ENCODE results near the gene IFTAP. TPM values are rescaled to one million over a fixed set of nuclear protein-coding genes. Genes with fewer than 3 reads are reported as not detected.

The IFTAP gene
- total RNA-seq, 6 experiments from 2014 or later, result 5.2 to 11.4 (median 8.6) TPM

GRCh38 chr11:36695111-36695510, 100.8 kb downstream of the IFTAP start:
- H3K4me1 ChIP-seq, result no peaks in the 10 kb centered on the region
- TF ChIP-seq POLR2A (IDR thresholded peaks at IDR 0.05), result no peak
- TF ChIP-seq, protein P1, sequence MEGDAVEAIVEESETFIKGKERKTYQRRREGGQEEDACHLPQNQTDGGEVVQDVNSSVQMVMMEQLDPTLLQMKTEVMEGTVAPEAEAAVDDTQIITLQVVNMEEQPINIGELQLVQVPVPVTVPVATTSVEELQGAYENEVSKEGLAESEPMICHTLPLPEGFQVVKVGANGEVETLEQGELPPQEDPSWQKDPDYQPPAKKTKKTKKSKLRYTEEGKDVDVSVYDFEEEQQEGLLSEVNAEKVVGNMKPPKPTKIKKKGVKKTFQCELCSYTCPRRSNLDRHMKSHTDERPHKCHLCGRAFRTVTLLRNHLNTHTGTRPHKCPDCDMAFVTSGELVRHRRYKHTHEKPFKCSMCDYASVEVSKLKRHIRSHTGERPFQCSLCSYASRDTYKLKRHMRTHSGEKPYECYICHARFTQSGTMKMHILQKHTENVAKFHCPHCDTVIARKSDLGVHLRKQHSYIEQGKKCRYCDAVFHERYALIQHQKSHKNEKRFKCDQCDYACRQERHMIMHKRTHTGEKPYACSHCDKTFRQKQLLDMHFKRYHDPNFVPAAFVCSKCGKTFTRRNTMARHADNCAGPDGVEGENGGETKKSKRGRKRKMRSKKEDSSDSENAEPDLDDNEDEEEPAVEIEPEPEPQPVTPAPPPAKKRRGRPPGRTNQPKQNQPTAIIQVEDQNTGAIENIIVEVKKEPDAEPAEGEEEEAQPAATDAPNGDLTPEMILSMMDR (IDR thresholded peaks at IDR 0.05), result no peak
- intact Hi-C loops (cut with DNase I), result no loop called here

GRCh38 chr11:36695571-36695970, 101.3 kb downstream of the IFTAP start:
- Histone ChIP-seq H3K9me3 (no peaks in the 10 kb centered on the region), H3K27me3 (no peaks in the 10 kb centered on the region), H3K4me1 (no peaks in the 10 kb centered on the region), H3K36me3 (no peaks in the 10 kb centered on the region), H3K4me3 (no peak overlapping the region), H3K27ac (no peak overlapping the region)
- ATAC-seq, result no peak
- no peak for TF ChIP-seq POLR2A (IDR thresholded peaks at IDR 0.05)
- TF ChIP-seq, protein P1 (IDR thresholded peaks at IDR 0.05), result no peak
- DNase-seq, result no peak
- intact Hi-C loops (cut with DNase I), result no loop called here
- 54% methylated on average over 6 of the region's 6 CpGs for WGBS (ENCODE audit: insufficient coverage, low coverage, low lambda C conversion rate, missing lambda C conversion rate)

More at GRCh38 chr11:36695111-36695510, 100.8 kb downstream of the IFTAP start:
- no peaks in the 10 kb centered on the region for H3K27me3 ChIP-seq
- no peak overlapping the region for H3K27ac ChIP-seq
- DNase-seq, result no peak
- no peak for ATAC-seq
- no peaks in the 10 kb centered on the region for H3K36me3 ChIP-seq
- H3K9me3 ChIP-seq, result no peaks in the 10 kb centered on the region
- H3K4me3 ChIP-seq, result no peak overlapping the region

GRCh38 chr11:36696550-36696949, 102.2 kb downstream of the IFTAP start:
- WGBS (ENCODE audit: insufficient coverage, low coverage, low lambda C conversion rate, missing lambda C conversion rate), result 54% methylated on average over 6 of the region's 6 CpGs
- no peak for ATAC-seq
- intact Hi-C loops (cut with DNase I), result no loop called here
- TF ChIP-seq, protein P1 (IDR thresholded peaks at IDR 0.05), result no peak
- no peak for TF ChIP-seq POLR2A (IDR thresholded peaks at IDR 0.05)
- Histone ChIP-seq H3K27me3 (no peaks in the 10 kb centered on the region), H3K4me3 (no peak overlapping the region), H3K27ac (no peak overlapping the region), H3K9me3 (no peaks in the 10 kb centered on the region), H3K36me3 (no peaks in the 10 kb centered on the region), H3K4me1 (no peaks in the 10 kb centered on the region)
- DNase-seq, result no peak

DNA sequence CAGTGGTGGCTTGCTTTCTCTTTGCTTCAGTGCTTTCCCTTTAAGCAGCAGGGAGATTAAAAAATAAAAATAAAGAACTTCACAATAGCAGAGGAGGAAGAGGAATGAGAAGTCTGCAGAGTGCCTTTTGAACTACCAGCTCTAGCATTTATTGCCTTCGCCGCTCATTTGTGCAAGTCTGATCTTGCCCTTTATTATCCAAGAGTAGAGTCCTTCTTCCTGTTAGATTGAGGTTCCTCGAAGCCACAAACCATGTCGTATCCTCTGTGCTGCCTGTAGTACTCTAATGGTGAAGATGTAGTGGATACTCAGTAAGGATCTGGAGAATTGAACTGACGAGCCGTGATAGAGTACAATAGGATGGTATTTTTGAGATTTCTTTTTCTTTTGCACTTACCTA, 105.0 kb downstream of the IFTAP start:
- intact Hi-C loops (cut with DNase I), result no loop called here
- Histone ChIP-seq H3K27ac (no peak overlapping the region), H3K36me3 (no peaks in the 10 kb centered on the region), H3K27me3 (no peaks in the 10 kb centered on the region), H3K4me3 (no peak overlapping the region), H3K4me1 (no peaks in the 10 kb centered on the region), H3K9me3 (no peaks in the 10 kb centered on the region)
- TF ChIP-seq, protein P1 (IDR thresholded peaks at IDR 0.05), result no peak
- no peak for TF ChIP-seq POLR2A (IDR thresholded peaks at IDR 0.05)
- ATAC-seq, result no peak
- DNase-seq, result no peak
- 80% methylated on average over 6 of the region's 6 CpGs for WGBS (ENCODE audit: insufficient coverage, low coverage, low lambda C conversion rate, missing lambda C conversion rate)

DNA sequence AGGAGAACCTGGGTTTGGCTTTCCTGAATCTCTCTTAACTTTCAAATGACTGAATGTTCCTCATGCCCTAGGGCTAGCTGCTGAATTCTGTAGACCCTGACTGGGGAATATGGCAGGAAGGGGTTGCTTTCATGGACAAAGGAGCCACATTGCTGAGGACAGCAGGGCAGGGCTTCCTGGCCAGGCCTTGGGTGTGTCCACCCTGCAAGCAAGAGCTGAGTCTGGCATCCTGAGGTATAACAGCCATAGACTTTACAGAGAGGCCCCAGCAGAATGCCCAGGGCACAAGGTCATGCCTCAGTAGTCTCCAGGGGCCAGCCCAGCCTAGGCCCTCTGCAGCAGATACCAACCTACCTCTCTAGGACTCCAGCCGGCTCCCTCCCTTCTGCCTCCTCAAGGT, 105.9 kb downstream of the IFTAP start:
- ATAC-seq (no peak), DNase-seq (no peak)
- intact Hi-C loops (cut with DNase I), result loop anchor here in 1 of 2 donors (5.0 kb wide), 1 partner anchor 47 kb away; no protein-coding TSS in a partner anchor
- Histone ChIP-seq H3K4me3 (no peak overlapping the region), H3K36me3 (no peaks in the 10 kb centered on the region), H3K4me1 (no peaks in the 10 kb centered on the region), H3K27ac (no peak overlapping the region), H3K27me3 (no peaks in the 10 kb centered on the region), H3K9me3 (no peaks in the 10 kb centered on the region)
- WGBS (ENCODE audit: insufficient coverage, low coverage, low lambda C conversion rate, missing lambda C conversion rate), result no CpG with 5 or more reads among the region's 1 CpG
- TF ChIP-seq POLR2A (IDR thresholded peaks at IDR 0.05), result no peak
- TF ChIP-seq, protein P1 (IDR thresholded peaks at IDR 0.05), result no peak
